ENCODE results near the gene ZNF354B. TPM values are rescaled to one million over a fixed set of nuclear protein-coding genes. Genes with fewer than 3 reads are reported as not detected.
A peak's percentile ranks its signal among the peaks of the same experiment; 100 is the strongest.

Gene ZNF354B
- total RNA-seq, 1 experiment from 2014 or later, result 22.3 TPM

DNA sequence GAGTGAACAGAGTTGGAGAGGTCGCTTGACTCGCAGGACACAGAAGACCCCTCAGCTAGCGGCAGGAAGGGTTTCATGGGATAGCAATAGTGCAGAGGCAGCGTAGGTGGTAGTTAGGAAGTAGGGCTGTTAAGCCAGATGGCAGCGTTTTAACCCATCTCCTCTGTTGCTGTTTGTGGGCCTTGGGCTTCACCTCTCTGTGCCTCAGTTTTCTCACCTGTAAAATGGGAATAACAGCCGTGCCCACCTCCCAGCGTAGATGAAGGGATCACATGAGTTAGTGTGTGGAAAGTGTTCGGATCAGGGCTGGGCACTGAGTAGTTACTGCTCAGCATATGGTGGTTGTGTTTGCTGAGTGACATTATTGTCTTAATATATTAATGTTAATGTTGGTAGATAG, 1.9 kb downstream of the ZNF354B start:
- no TSS peak for BruUV-seq (replicated peaks)
- intact Hi-C loops (cut with micrococcal nuclease; ENCODE audit: unreplicated experiment), result no loop called here
- H3K4me1 ChIP-seq, result no peaks in the 10 kb centered on the region
- TF ChIP-seq, protein P1, sequence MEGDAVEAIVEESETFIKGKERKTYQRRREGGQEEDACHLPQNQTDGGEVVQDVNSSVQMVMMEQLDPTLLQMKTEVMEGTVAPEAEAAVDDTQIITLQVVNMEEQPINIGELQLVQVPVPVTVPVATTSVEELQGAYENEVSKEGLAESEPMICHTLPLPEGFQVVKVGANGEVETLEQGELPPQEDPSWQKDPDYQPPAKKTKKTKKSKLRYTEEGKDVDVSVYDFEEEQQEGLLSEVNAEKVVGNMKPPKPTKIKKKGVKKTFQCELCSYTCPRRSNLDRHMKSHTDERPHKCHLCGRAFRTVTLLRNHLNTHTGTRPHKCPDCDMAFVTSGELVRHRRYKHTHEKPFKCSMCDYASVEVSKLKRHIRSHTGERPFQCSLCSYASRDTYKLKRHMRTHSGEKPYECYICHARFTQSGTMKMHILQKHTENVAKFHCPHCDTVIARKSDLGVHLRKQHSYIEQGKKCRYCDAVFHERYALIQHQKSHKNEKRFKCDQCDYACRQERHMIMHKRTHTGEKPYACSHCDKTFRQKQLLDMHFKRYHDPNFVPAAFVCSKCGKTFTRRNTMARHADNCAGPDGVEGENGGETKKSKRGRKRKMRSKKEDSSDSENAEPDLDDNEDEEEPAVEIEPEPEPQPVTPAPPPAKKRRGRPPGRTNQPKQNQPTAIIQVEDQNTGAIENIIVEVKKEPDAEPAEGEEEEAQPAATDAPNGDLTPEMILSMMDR (IDR thresholded peaks at IDR 0.05; ENCODE audit: insufficient read depth in 1 of 2, low read depth in 1 of 2, low read length in 1 of 2, severe bottlenecking in 1 of 2, unreplicated experiment in 1 of 2), result no peak
- H3K27me3 Mint-ChIP-seq (ENCODE audit: insufficient read depth, unreplicated experiment), result no peaks in the 10 kb centered on the region
- ChIA-PET CTCF (no interaction called here), POLR2A (no interaction called here)
- peak overlapping the region; percentile 60 for H3K27ac Mint-ChIP-seq (ENCODE audit: unreplicated experiment)
- H3K4me3 Mint-ChIP-seq (ENCODE audit: unreplicated experiment), result peak overlapping the region; percentile 74
- no peaks in the 10 kb centered on the region for H3K9me3 ChIP-seq
- H3K4me1 Mint-ChIP-seq (ENCODE audit: low read depth, unreplicated experiment), result peaks cover 15% of the 10 kb centered on the region
- H3K9me3 Mint-ChIP-seq (ENCODE audit: unreplicated experiment), result no peaks in the 10 kb centered on the region
- peaks cover 1% of the 10 kb centered on the region; the same call in 1 of the 2 replicates for H3K36me3 ChIP-seq (ENCODE audit: control insufficient read depth, insufficient read depth, low read length)
- peaks cover 55% of the 10 kb centered on the region for H3K36me3 Mint-ChIP-seq (ENCODE audit: insufficient read depth, unreplicated experiment)
- no peaks in the 10 kb centered on the region for H3K27me3 ChIP-seq (replicated peaks; ENCODE audit: control insufficient read depth, insufficient read depth, low read length)
- H3K4me3 ChIP-seq (ENCODE audit: low read depth, low read length), result no peak overlapping the region; the same call in 1 of the 2 replicates
- no peak for DNase-seq

GRCh38 chr5:178866946-178867345, 7.2 kb downstream of the ZNF354B start:
- peaks cover 1% of the 10 kb centered on the region; the same call in 1 of the 2 replicates for H3K36me3 ChIP-seq (ENCODE audit: control insufficient read depth, insufficient read depth, low read length)
- ChIA-PET POLR2A (no interaction called here), CTCF (no interaction called here)
- no TSS peak for BruUV-seq (replicated peaks)
- no peak overlapping the region for H3K4me3 Mint-ChIP-seq (ENCODE audit: unreplicated experiment)
- no peaks in the 10 kb centered on the region for H3K4me1 Mint-ChIP-seq (ENCODE audit: low read depth, unreplicated experiment)
- intact Hi-C loops (cut with micrococcal nuclease; ENCODE audit: unreplicated experiment), result no loop called here
- H3K27me3 ChIP-seq (replicated peaks; ENCODE audit: control insufficient read depth, insufficient read depth, low read length), result no peaks in the 10 kb centered on the region
- TF ChIP-seq, protein P1 (IDR thresholded peaks at IDR 0.05; ENCODE audit: insufficient read depth in 1 of 2, low read depth in 1 of 2, low read length in 1 of 2, severe bottlenecking in 1 of 2, unreplicated experiment in 1 of 2), result no peak
- no peaks in the 10 kb centered on the region for H3K27me3 Mint-ChIP-seq (ENCODE audit: insufficient read depth, unreplicated experiment)
- H3K36me3 Mint-ChIP-seq (ENCODE audit: insufficient read depth, unreplicated experiment), result peaks cover 83% of the 10 kb centered on the region
- H3K9me3 ChIP-seq, result no peaks in the 10 kb centered on the region
- no peaks in the 10 kb centered on the region for H3K4me1 ChIP-seq
- peaks cover 24% of the 10 kb centered on the region for H3K9me3 Mint-ChIP-seq (ENCODE audit: unreplicated experiment)
- no peak overlapping the region for H3K27ac Mint-ChIP-seq (ENCODE audit: unreplicated experiment)
- H3K4me3 ChIP-seq (ENCODE audit: low read depth, low read length), result no peak overlapping the region
- no peak for DNase-seq

GRCh38 chr5:178869577-178869976, 9.8 kb downstream of the ZNF354B start:
- Histone ChIP-seq H3K4me3 (ENCODE audit: low read depth, low read length) (no peak overlapping the region), H3K9me3 (no peaks in the 10 kb centered on the region), H3K27me3 (replicated peaks; ENCODE audit: control insufficient read depth, insufficient read depth, low read length) (no peaks in the 10 kb centered on the region), H3K4me1 (no peaks in the 10 kb centered on the region), H3K36me3 (ENCODE audit: control insufficient read depth, insufficient read depth, low read length) (peaks cover 2% of the 10 kb centered on the region)
- H3K27ac Mint-ChIP-seq (ENCODE audit: unreplicated experiment), result no peak overlapping the region
- no TSS peak for BruUV-seq (replicated peaks)
- H3K9me3 Mint-ChIP-seq (ENCODE audit: unreplicated experiment), result peaks cover 45% of the 10 kb centered on the region
- H3K4me3 Mint-ChIP-seq (ENCODE audit: unreplicated experiment), result no peak overlapping the region
- intact Hi-C loops (cut with micrococcal nuclease; ENCODE audit: unreplicated experiment), result no loop called here
- no peaks in the 10 kb centered on the region for H3K4me1 Mint-ChIP-seq (ENCODE audit: low read depth, unreplicated experiment)
- peak in 1 of 2 experiments; percentile 16 for DNase-seq
- H3K36me3 Mint-ChIP-seq (ENCODE audit: insufficient read depth, unreplicated experiment), result peaks cover 97% of the 10 kb centered on the region
- H3K27me3 Mint-ChIP-seq (ENCODE audit: insufficient read depth, unreplicated experiment), result no peaks in the 10 kb centered on the region
- TF ChIP-seq, protein P1 (IDR thresholded peaks at IDR 0.05; ENCODE audit: insufficient read depth in 1 of 2, low read depth in 1 of 2, low read length in 1 of 2, severe bottlenecking in 1 of 2, unreplicated experiment in 1 of 2), result no peak
- ChIA-PET CTCF (no interaction called here), POLR2A (no interaction called here)
